K562 (cell line): ENCODE results near the gene TNFSF13. TPM values are rescaled to one million over a fixed set of nuclear protein-coding genes. Genes with fewer than 3 reads are reported as not detected.

Experiments used
- ATF1 ChIP-seq, 2 experiments: fragments of 450-650 bp in 1 of 2; IDR thresholded peaks; 2 replicates each; pipeline ENCODE4 v1.6.1; 2016; ENCODE audit warnings: missing compliant biosample characterization in 1 of 2, missing genetic modification characterization in 1 of 2
- E2F6 ChIP-seq, 2 experiments: IDR thresholded peaks; 2 replicates each; pipeline ENCODE4 v1.6.1; 2011; ENCODE audit warnings: borderline replicate concordance in 1 of 2, control low read depth in 1 of 2, low read depth in 1 of 2, low read length in 1 of 2, mild to moderate bottlenecking in 1 of 2, mixed read lengths in 1 of 2, moderate library complexity in 1 of 2; ENCODE audit not compliant: insufficient read depth in 1 of 2, insufficient read length in 1 of 2, poor library complexity in 1 of 2, severe bottlenecking in 1 of 2; ENCODE audit errors: extremely low read depth in 1 of 2
- HDAC2 ChIP-seq: fragments of 450-650 bp; IDR thresholded peaks from 2 replicates; pipeline ENCODE4 v1.6.1; 2016; ENCODE audit warnings: mild to moderate bottlenecking
- PATZ1 ChIP-seq: fragments of 250-450 bp; sonication (Bioruptor Pico); IDR thresholded peaks from 2 replicates; pipeline ENCODE4 v1.5.0; 2020; ENCODE audit warnings: mild to moderate bottlenecking, borderline replicate concordance
- RBBP5 ChIP-seq: fragments of 200-600 bp; sonication (generic); IDR thresholded peaks from 2 replicates; pipeline ENCODE4 v1.6.1; 2012; ENCODE audit warnings: borderline replicate concordance, mild to moderate bottlenecking, low read length, control low read depth, inconsistent platforms; ENCODE audit not compliant: insufficient read depth, poor library complexity, severe bottlenecking
- RBM22 ChIP-seq: fragments of 200-400 bp; formaldehyde crosslinking; IDR thresholded peaks from 2 replicates; pipeline ENCODE4 v1.6.1; 2018; ENCODE audit warnings: low read length, low read depth; ENCODE audit not compliant: poor library complexity, severe bottlenecking
- SMAD2 ChIP-seq: fragments of 150-350 bp; IDR thresholded peaks from 2 replicates; pipeline ENCODE4 v1.6.1; 2014; ENCODE audit warnings: low read depth, mild to moderate bottlenecking, low read length
- SPI1 ChIP-seq: IDR thresholded peaks from 2 replicates; pipeline ENCODE4 v1.6.1; 2011; ENCODE audit warnings: low read depth, low read length, control low read depth, borderline replicate concordance
- polyA plus RNA-seq, 8 experiments: library from polyadenylated mRNA; depleted of rRNA in 4 of 8; stranded (reverse) in 5 of 8; unstranded in 3 of 8; fragments of >200 nt; fragmentation: Nextera tagmentation in 2 of 8; fragmentation: Illumina TruSeq in 1 of 8; extraction: Ambion mirVana in 2 of 8; extraction: Trizol in 1 of 8; gene quantifications; 2 replicates each; pipeline versions ENCODE4 v1.2.1 to v1.2.3, GENCODE V29; 2011 to 2014; ENCODE audit warnings: inconsistent platforms in 1 of 8, missing spikeins in 1 of 8
- total RNA-seq, 7 experiments: library from RNA; depleted of rRNA in 6 of 7; stranded (reverse); fragments of >200 nt in 6 of 7; fragmentation: Illumina TruSeq in 2 of 7; extraction: Trizol in 2 of 7; gene quantifications; 2 replicates each; pipeline versions ENCODE4 v1.2.1 to v1.2.3, GENCODE V29; 2011 to 2021; ENCODE audit warnings: low replicate concordance in 1 of 7

TNFSF13 gene
- total and polyA plus RNA-seq, 9 of the 15 experiments (the other 6 are each of a cell fraction or from before 2014, with no cell fraction given), result 0.04 to 0.51 (median 0.19) TPM; not detected in 1

- TF ChIP-seq ATF1 (CRISPR knock-in tag; IDR thresholded peaks at IDR 0.05), result no peak
- no peak for TF ChIP-seq ATF1 (tag; IDR thresholded peaks at IDR 0.05)
- TF ChIP-seq SPI1, result no peak
- no peak for TF ChIP-seq PATZ1
- TF ChIP-seq RBM22, result no peak
- no peak for TF ChIP-seq SMAD2
- no peak for TF ChIP-seq E2F6 (IDR thresholded peaks at IDR 0.05; ENCODE audit: borderline replicate concordance in 1 of 2, extremely low read depth in 1 of 2, insufficient read depth in 1 of 2, insufficient read length in 1 of 2, low read depth in 1 of 2, low read length in 1 of 2, poor library complexity in 1 of 2, severe bottlenecking in 1 of 2)
- TF ChIP-seq RBBP5, result no peak
- no peak for TF ChIP-seq HDAC2
These were observed 33.0 kb downstream of the TNFSF13 start (continued) for GRCh38 chr17:7591596-7591995.
